ENCODE data around the gene GTF2A1.
A peak's percentile ranks its signal among the peaks of the same experiment; 100 is the strongest.

The GTF2A1 gene

DNA sequence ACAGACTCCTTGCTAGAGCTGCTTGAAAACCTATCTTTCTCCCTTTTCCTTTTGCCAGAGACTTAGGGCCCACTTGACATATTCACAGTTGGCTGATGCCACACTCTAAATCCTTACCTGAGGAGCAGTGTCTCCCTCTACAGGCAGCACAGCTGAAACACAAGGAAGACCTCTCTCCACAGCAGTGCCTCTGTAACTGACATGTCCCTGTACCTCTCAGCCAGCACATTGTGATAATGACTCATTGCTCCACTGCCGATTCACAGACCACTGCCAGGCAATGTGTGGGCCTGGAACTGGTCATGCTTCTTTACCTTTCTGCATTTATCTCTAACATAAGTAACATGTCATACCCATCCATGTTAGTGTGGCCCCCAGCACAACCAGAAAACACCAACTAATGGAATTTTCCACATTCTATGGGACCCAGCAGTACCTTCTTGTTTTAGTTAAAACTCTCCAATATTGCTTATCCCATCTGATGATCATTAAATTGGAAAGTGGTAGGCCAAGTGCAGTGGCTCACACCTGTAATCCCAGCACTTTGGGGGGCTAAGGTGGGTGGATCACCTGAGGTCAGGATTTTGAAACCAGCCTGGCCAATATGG, 56.5 kb downstream of the GTF2A1 start:
- TF ChIP-seq, protein P1, sequence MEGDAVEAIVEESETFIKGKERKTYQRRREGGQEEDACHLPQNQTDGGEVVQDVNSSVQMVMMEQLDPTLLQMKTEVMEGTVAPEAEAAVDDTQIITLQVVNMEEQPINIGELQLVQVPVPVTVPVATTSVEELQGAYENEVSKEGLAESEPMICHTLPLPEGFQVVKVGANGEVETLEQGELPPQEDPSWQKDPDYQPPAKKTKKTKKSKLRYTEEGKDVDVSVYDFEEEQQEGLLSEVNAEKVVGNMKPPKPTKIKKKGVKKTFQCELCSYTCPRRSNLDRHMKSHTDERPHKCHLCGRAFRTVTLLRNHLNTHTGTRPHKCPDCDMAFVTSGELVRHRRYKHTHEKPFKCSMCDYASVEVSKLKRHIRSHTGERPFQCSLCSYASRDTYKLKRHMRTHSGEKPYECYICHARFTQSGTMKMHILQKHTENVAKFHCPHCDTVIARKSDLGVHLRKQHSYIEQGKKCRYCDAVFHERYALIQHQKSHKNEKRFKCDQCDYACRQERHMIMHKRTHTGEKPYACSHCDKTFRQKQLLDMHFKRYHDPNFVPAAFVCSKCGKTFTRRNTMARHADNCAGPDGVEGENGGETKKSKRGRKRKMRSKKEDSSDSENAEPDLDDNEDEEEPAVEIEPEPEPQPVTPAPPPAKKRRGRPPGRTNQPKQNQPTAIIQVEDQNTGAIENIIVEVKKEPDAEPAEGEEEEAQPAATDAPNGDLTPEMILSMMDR (IDR thresholded peaks at IDR 0.05; ENCODE audit: low read depth, low read length, missing control alignments): peak; percentile 70
- no peak overlapping the region for H3K4me3 ChIP-seq (replicated peaks; ENCODE audit: low read depth, low read length)
- DNase-seq (ENCODE audit: extremely low read depth, low read depth): peak; percentile 32

DNA sequence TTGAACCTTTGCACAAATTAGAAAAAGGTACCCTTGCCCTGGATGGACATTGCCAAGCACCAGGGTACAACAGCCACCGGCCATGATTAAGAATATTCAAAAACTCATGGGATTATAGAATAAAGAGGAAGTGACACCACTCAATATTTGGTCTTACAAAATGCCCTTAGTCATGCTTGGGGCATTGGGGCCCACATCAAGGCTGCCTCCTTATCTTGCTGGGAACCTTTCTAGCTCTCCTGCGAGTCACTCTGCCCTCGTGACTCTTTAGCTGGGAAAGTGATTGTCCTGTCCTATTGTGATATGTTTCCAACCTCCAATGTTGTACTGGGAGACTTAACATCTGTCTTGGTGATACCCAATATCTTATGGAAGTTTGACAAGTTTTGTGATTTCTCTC, 57.8 kb downstream of the GTF2A1 start:
- no peak for DNase-seq (ENCODE audit: extremely low read depth, low read depth)
- no peak overlapping the region for H3K4me3 ChIP-seq (replicated peaks; ENCODE audit: low read depth, low read length)
- TF ChIP-seq, protein P1 (IDR thresholded peaks at IDR 0.05; ENCODE audit: low read depth, low read length, missing control alignments): no peak

DNA sequence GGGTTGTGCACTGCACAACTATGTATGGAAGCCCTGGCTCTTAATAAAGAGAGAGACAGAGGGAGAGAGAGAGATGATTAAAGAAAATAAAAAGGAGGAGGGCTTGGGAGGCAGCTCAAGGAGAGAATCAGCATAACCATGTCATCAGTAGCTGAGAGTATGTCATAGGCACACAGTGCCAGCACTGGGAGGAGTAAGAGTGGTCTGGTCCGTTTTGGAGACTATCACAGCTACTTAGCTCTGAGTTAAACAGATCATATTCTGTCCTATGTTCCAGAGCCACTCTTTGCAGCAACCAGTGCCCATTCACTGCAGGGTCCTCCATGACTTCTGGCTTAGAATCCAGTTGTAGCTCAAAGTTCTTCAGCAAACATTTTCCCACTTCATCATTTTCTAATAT, 59.0 kb downstream of the GTF2A1 start:
- TF ChIP-seq, protein P1 (IDR thresholded peaks at IDR 0.05; ENCODE audit: low read depth, low read length, missing control alignments): no peak
- no peak for DNase-seq (ENCODE audit: extremely low read depth, low read depth)

DNA sequence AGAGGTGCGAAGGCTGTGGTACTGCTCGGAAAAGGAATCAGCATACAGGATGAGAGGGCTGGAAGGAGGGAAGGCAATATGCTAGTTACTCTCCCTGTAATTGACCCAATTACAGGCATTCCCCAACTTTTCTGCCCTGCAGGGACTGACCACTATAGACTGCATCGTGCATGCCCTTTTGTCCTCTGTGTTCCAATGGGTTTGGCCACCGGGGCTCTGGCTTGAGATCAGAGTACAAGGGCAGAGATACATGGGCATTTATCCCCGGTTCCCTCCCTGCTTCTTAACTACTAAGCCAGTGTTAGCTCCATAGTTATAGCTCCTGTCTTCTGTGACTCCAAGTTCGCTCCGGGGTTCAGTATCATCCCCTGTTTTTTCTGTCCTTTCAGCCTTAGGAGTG, 59.7 kb downstream of the GTF2A1 start:
- no peak for DNase-seq (ENCODE audit: extremely low read depth, low read depth)
- no peak overlapping the region for H3K4me3 ChIP-seq (replicated peaks; ENCODE audit: low read depth, low read length)
- TF ChIP-seq, protein P1 (IDR thresholded peaks at IDR 0.05; ENCODE audit: low read depth, low read length, missing control alignments): no peak

More for the DNA sequence above, 59.0 kb downstream of the GTF2A1 start:
- no peak overlapping the region for H3K4me3 ChIP-seq (replicated peaks; ENCODE audit: low read depth, low read length)

DNA sequence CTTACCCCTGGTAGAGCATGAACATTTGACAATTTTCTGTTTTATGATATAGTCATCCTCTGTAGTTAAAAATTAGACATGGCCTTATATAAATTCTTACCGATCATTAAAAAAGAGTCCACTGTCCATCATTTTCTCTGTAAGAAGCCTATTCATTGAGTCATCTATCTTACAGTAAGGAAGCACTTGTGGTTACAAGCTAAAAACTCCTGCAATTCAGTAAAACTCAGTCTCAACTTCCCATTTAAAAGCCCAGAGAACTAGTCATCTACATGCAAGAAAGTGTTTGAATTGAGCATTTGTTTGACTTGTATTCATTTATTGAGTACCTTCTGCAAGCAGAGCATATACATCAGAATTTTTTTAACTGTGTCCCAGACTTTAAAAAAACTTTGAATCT, 63.3 kb downstream of the GTF2A1 start:
- no peak for DNase-seq (ENCODE audit: extremely low read depth, low read depth)
- no peak overlapping the region for H3K4me3 ChIP-seq (replicated peaks; ENCODE audit: low read depth, low read length)
- TF ChIP-seq, protein P1 (IDR thresholded peaks at IDR 0.05; ENCODE audit: low read depth, low read length, missing control alignments): no peak

DNA sequence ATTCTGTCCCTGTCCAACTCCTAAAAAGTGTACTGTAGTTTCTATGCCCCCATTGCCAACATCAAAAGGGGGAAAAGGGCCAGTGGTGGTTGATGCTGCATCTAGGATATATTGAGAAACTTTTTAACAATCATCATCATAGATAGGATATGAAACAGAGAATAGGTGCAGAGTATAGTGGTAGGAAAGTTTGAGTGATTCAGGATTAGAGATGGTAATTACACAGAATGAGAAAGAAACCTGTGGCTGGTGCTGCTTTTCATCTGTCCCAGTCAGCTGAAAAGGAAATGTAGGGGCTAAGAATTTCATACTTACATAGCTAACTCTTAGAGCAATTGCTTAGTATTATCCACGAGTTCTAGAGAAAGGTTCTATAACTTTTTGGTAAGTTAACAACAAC, 67.6 kb downstream of the GTF2A1 start:
- no peak overlapping the region for H3K4me3 ChIP-seq (replicated peaks; ENCODE audit: low read depth, low read length)
- DNase-seq (ENCODE audit: extremely low read depth, low read depth): no peak
- TF ChIP-seq, protein P1 (IDR thresholded peaks at IDR 0.05; ENCODE audit: low read depth, low read length, missing control alignments): no peak

DNA sequence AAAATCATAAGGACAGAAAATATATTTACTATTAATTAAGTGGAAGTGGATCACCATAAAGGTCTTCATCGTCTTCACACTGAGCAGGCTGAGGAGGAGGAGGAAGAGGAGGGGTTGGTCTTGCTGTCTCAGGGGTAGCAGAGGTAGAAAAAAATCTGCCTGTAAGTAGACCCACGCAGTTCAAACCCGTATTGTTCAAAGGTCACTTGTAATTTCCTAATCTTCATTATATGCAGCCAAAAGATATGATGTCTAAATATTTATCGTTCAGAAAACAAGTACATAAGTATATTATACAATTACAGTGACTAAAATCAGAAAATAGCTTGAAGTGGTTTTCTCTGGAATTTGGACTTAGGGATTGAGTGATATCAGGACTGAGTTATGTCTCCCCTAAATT, 72.1 kb downstream of the GTF2A1 start:
- H3K4me3 ChIP-seq (replicated peaks; ENCODE audit: low read depth, low read length): no peak overlapping the region
- no peak for DNase-seq (ENCODE audit: extremely low read depth, low read depth)
- TF ChIP-seq, protein P1 (IDR thresholded peaks at IDR 0.05; ENCODE audit: low read depth, low read length, missing control alignments): no peak

All from HFF-Myc (cell line).